HepG2 (cell line): ENCODE data around the gene OR2F2. TPM values are rescaled to one million over a fixed set of nuclear protein-coding genes. Genes with fewer than 3 reads are reported as not detected.

Source experiments
- CTCF ChIP-seq: sonication (generic); formaldehyde crosslinking; IDR thresholded peaks from 2 replicates; pipeline ENCODE4 v1.5.0; 2020; ENCODE audit warnings: mild to moderate bottlenecking, missing genetic modification reagents, moderate library complexity
- DBP ChIP-seq: sonication (generic); formaldehyde crosslinking; IDR thresholded peaks from 2 replicates; pipeline ENCODE4 v1.4.0; 2020; ENCODE audit warnings: missing genetic modification reagents; ENCODE audit errors: not compliant biosample characterization
- DZIP1 ChIP-seq: sonication (generic); formaldehyde crosslinking; IDR thresholded peaks from 2 replicates; pipeline ENCODE4 v1.5.0; 2020; ENCODE audit warnings: mild to moderate bottlenecking, missing genetic modification reagents
- HOMEZ ChIP-seq: IDR thresholded peaks from 2 replicates; pipeline ENCODE4 v1.6.1; 2016; ENCODE audit warnings: low read depth
- IRF1 ChIP-seq: sonication (generic); formaldehyde crosslinking; IDR thresholded peaks from 2 replicates; pipeline ENCODE4 v1.4.0; 2020; ENCODE audit warnings: low read depth, mild to moderate bottlenecking, missing genetic modification reagents
- MAZ ChIP-seq, 2 experiments: sonication (generic) in 1 of 2; formaldehyde crosslinking in 1 of 2; IDR thresholded peaks; 2 replicates each; pipeline versions ENCODE4 v1.5.0 to v1.6.1; 2012 to 2020; ENCODE audit warnings: low read depth in 2 of 2, mild to moderate bottlenecking in 2 of 2, borderline replicate concordance in 1 of 2, improper control_type of control experiment in 1 of 2, low read length in 1 of 2, missing genetic modification reagents in 1 of 2, moderate library complexity in 1 of 2
- NFYB ChIP-seq: sonication (generic); formaldehyde crosslinking; IDR thresholded peaks from 2 replicates; pipeline ENCODE4 v1.4.0; 2020; ENCODE audit warnings: missing genetic modification reagents
- RXRB ChIP-seq: IDR thresholded peaks from 2 replicates; pipeline ENCODE4 v1.6.1; 2016; ENCODE audit warnings: borderline replicate concordance, missing genetic modification reagents, missing compliant biosample characterization
- SMAD3 ChIP-seq: sonication (generic); formaldehyde crosslinking; IDR thresholded peaks from 2 replicates; pipeline ENCODE4 v1.4.0; 2020; ENCODE audit warnings: missing genetic modification reagents
- ZBTB7B ChIP-seq: sonication (generic); formaldehyde crosslinking; IDR thresholded peaks from 2 replicates; pipeline ENCODE4 v1.4.0; 2020; ENCODE audit warnings: missing genetic modification reagents
- ZNF276 ChIP-seq: sonication (generic); formaldehyde crosslinking; IDR thresholded peaks from 2 replicates; pipeline ENCODE4 v1.4.0; 2020; ENCODE audit warnings: mild to moderate bottlenecking, low read depth, missing genetic modification reagents
- ZNF337 ChIP-seq: sonication (generic); formaldehyde crosslinking; IDR thresholded peaks from 2 replicates; pipeline ENCODE4 v1.5.1; 2020; ENCODE audit warnings: missing genetic modification reagents, low read depth, mild to moderate bottlenecking, borderline replicate concordance
- ZNF687 ChIP-seq: sonication (generic); formaldehyde crosslinking; IDR thresholded peaks from 2 replicates; pipeline ENCODE4 v1.5.1; 2020; ENCODE audit warnings: mild to moderate bottlenecking, missing genetic modification reagents, moderate library complexity
- polyA plus RNA-seq, 8 experiments: library from polyadenylated mRNA; depleted of rRNA in 3 of 8; stranded (reverse) in 7 of 8; unstranded in 1 of 8; fragments of >200 nt; fragmentation: Illumina TruSeq in 4 of 8; extraction: Trizol in 4 of 8; gene quantifications; 2 replicates each; pipeline versions ENCODE4 v1.2.1 to v1.2.3, GENCODE V29; 2011 to 2016; ENCODE audit warnings: low read depth in 4 of 8, missing spikeins in 1 of 8, mixed read lengths in 1 of 8; ENCODE audit not compliant: insufficient read depth in 1 of 8
- total RNA-seq, 5 experiments: library from RNA; depleted of rRNA; stranded (reverse); fragments of >200 nt; fragmentation: Illumina TruSeq; extraction: Trizol; gene quantifications; 2 replicates each; pipeline ENCODE4 v1.2.3, GENCODE V29; 2016; ENCODE audit warnings: low read depth in 1 of 5

OR2F2 gene
- total and polyA plus RNA-seq, 2 of the 13 experiments (the other 11 are each of a cell fraction or from before 2014, with no cell fraction given) = 0.13 TPM; not detected in 1

GRCh38 chr7:143900230-143900766 lies 34.7 kb upstream of the OR2F2 start (continued):
- TF ChIP-seq DZIP1 (CRISPR knock-in tag) (no peak), DBP (CRISPR knock-in tag) (no peak), ZBTB7B (CRISPR knock-in tag) (peak; percentile 93), ZNF337 (no peak), HOMEZ (CRISPR knock-in tag) (peak; percentile 87), CTCF (CRISPR knock-in tag) (no peak), MAZ (IDR thresholded peaks at IDR 0.05; ENCODE audit: borderline replicate concordance, low read depth, low read length) (no peak), MAZ (CRISPR knock-in tag; IDR thresholded peaks at IDR 0.05; ENCODE audit: low read depth) (0 out of 2 replicates have a peak, but pooled peaks have one; percentile 27), IRF1 (CRISPR knock-in tag) (no peak), RXRB (CRISPR knock-in tag) (peak; percentile 98), SMAD3 (CRISPR knock-in tag) (peak; percentile 85), NFYB (CRISPR knock-in tag) (peak; percentile 31; the same call in 1 of the 2 replicates), ZNF687 (CRISPR knock-in tag) (peak; percentile 42; the same call in 1 of the 2 replicates), ZNF276 (CRISPR knock-in tag) (no peak)
